Adipocyte (in vitro differentiated cells): Measurements from ENCODE around the gene TAGLN.
"Not testable (repeated sequence)": the region's sequence is repeated elsewhere in the genome, so short reads cannot be mapped to it uniquely, and the experiment has no call there.

Experiments used
- DNase-seq: peaks from one replicate; pipeline ENCODE4 v3.0.0-alpha.2; 2015; ENCODE audit warnings: low read depth
- H3K27me3 ChIP-seq: replicated peaks from 2 replicates; pipeline ENCODE4 v1.7.0; 2013; ENCODE audit warnings: mild to moderate bottlenecking, low read length, moderate library complexity; ENCODE audit not compliant: control insufficient read depth, insufficient read depth
- H3K36me3 ChIP-seq: 2 replicates; pipeline ENCODE4 v1.7.0; 2013; ENCODE audit warnings: low read length, mild to moderate bottlenecking, moderate library complexity; ENCODE audit not compliant: control insufficient read depth, insufficient read depth, severe bottlenecking
- H3K4me1 ChIP-seq: 2 replicates; pipeline ENCODE4 v1.7.0; 2013; ENCODE audit warnings: mild to moderate bottlenecking, low read length, moderate library complexity; ENCODE audit not compliant: control insufficient read depth, insufficient read depth
- H3K4me3 ChIP-seq: 2 replicates; pipeline ENCODE4 v1.7.0; 2013; ENCODE audit warnings: mild to moderate bottlenecking, low read length, moderate library complexity
- H3K9ac ChIP-seq: 2 replicates; pipeline ENCODE4 v1.7.0; 2013; ENCODE audit warnings: mild to moderate bottlenecking, low read length, moderate library complexity
- H3K9me3 ChIP-seq: 2 replicates; pipeline ENCODE4 v1.7.0; 2013; ENCODE audit warnings: mild to moderate bottlenecking, low read length, moderate library complexity; ENCODE audit not compliant: control insufficient read depth

The TAGLN gene

GRCh38 chr11:117207481-117207880 is 8.3 kb downstream of the TAGLN start:
- not testable (repeated sequence) for H3K9me3 ChIP-seq, H3K27me3 ChIP-seq, DNase-seq, H3K9ac ChIP-seq, H3K4me3 ChIP-seq
- peaks cover 26% of the 10 kb centered on the region for H3K4me1 ChIP-seq
- peaks cover 34% of the 10 kb centered on the region for H3K36me3 ChIP-seq

- not testable (repeated sequence) for H3K27me3 ChIP-seq, H3K9ac ChIP-seq, DNase-seq, H3K9me3 ChIP-seq, H3K4me3 ChIP-seq
- Histone ChIP-seq H3K36me3 (peaks cover 37% of the 10 kb centered on the region), H3K4me1 (peaks cover 18% of the 10 kb centered on the region)
Observed at GRCh38 chr11:117208710-117209109, 9.5 kb downstream of the TAGLN start.

GRCh38 chr11:117209351-117210125 is 10.4 kb downstream of the TAGLN start:
- not testable (repeated sequence) for DNase-seq, H3K9ac ChIP-seq, H3K27me3 ChIP-seq, H3K9me3 ChIP-seq, H3K4me3 ChIP-seq
- Histone ChIP-seq H3K4me1 (peaks cover 18% of the 10 kb centered on the region), H3K36me3 (peaks cover 36% of the 10 kb centered on the region)

- Histone ChIP-seq H3K4me1 (peaks cover 8% of the 10 kb centered on the region), H3K9ac (no peak overlapping the region), H3K4me3 (no peak overlapping the region), H3K36me3 (peaks cover 31% of the 10 kb centered on the region), H3K27me3 (no peaks in the 10 kb centered on the region), H3K9me3 (no peaks in the 10 kb centered on the region)
- no peak for DNase-seq
Observed at GRCh38 chr11:117210620-117211019, 11.4 kb downstream of the TAGLN start.

- Histone ChIP-seq H3K4me1 (peaks cover 23% of the 10 kb centered on the region), H3K9me3 (no peaks in the 10 kb centered on the region), H3K4me3 (no peak overlapping the region), H3K36me3 (peaks cover 34% of the 10 kb centered on the region), H3K27me3 (no peaks in the 10 kb centered on the region), H3K9ac (no peak overlapping the region)
- no peak for DNase-seq
Observed at GRCh38 chr11:117212697-117213355, 13.7 kb downstream of the TAGLN start.

GRCh38 chr11:117214404-117215110 is 15.4 kb downstream of the TAGLN start:
- H3K27me3 ChIP-seq: no peaks in the 10 kb centered on the region
- DNase-seq: no peak
- H3K9me3 ChIP-seq: no peaks in the 10 kb centered on the region
- H3K9ac ChIP-seq: peak overlapping the region; percentile 29
- no peak overlapping the region for H3K4me3 ChIP-seq
- peaks cover 44% of the 10 kb centered on the region for H3K36me3 ChIP-seq
- H3K4me1 ChIP-seq: peaks cover 40% of the 10 kb centered on the region

- Histone ChIP-seq H3K27me3 (no peaks in the 10 kb centered on the region), H3K9ac (peak overlapping the region; percentile 80), H3K9me3 (no peaks in the 10 kb centered on the region), H3K4me3 (peak overlapping the region; percentile 38), H3K36me3 (peaks cover 35% of the 10 kb centered on the region), H3K4me1 (peaks cover 68% of the 10 kb centered on the region)
- peak; percentile 54 for DNase-seq
Observed at GRCh38 chr11:117217141-117218084, 18.2 kb downstream of the TAGLN start.

- Histone ChIP-seq H3K4me1 (peaks cover 75% of the 10 kb centered on the region), H3K27me3 (no peaks in the 10 kb centered on the region), H3K9me3 (no peaks in the 10 kb centered on the region), H3K36me3 (peaks cover 35% of the 10 kb centered on the region), H3K4me3 (no peak overlapping the region), H3K9ac (peak overlapping the region; percentile 80)
- DNase-seq: no peak
Observed at GRCh38 chr11:117218133-117218915, 19.2 kb downstream of the TAGLN start.

- peaks cover 76% of the 10 kb centered on the region for H3K4me1 ChIP-seq
- H3K9ac ChIP-seq: peak overlapping the region; percentile 80
- H3K4me3 ChIP-seq: no peak overlapping the region
- no peaks in the 10 kb centered on the region for H3K27me3 ChIP-seq
- no peak for DNase-seq
- H3K9me3 ChIP-seq: no peaks in the 10 kb centered on the region
- peaks cover 38% of the 10 kb centered on the region for H3K36me3 ChIP-seq
Observed at GRCh38 chr11:117219001-117219400, 19.8 kb downstream of the TAGLN start.

- H3K4me3 ChIP-seq: no peak overlapping the region
- H3K27me3 ChIP-seq: no peaks in the 10 kb centered on the region
- H3K36me3 ChIP-seq: peaks cover 38% of the 10 kb centered on the region
- peak overlapping the region; percentile 93 for H3K9ac ChIP-seq
- DNase-seq: no peak
- peaks cover 73% of the 10 kb centered on the region for H3K4me1 ChIP-seq
- H3K9me3 ChIP-seq: no peaks in the 10 kb centered on the region
Observed at GRCh38 chr11:117219455-117219854, 20.3 kb downstream of the TAGLN start.
